ENCODE measurements around the gene OR1L1. TPM values are rescaled to one million over a fixed set of nuclear protein-coding genes. Genes with fewer than 3 reads are reported as not detected.

Gene OR1L1
- polyA plus RNA-seq, 3 donors, result not detected

- no peak overlapping the region for H3K27ac ChIP-seq (ENCODE audit: low read depth in 1 of 2, low read length in 2 of 2)
- H3K9me3 ChIP-seq (replicated peaks in 1 of 2; ENCODE audit: control insufficient read depth in 1 of 2, insufficient read depth in 1 of 2, low read length in 2 of 2), result peaks cover 8 to 11% of the 10 kb centered on the region in 2 donors
- 83% methylated on average over 1 of the region's 2 CpGs for WGBS (ENCODE audit: insufficient coverage)
- H3K9me3 Mint-ChIP-seq, result peaks cover 5 to 22% (median 14%) of the 10 kb centered on the region in 7 donors
- H3K4me2 ChIP-seq (replicated peaks; ENCODE audit: extremely low read depth, low read length, poor library complexity, severe bottlenecking), result no peak overlapping the region
- H3K79me2 ChIP-seq (ENCODE audit: insufficient read depth, low read length), result no peaks in the 10 kb centered on the region
- H3K27me3 ChIP-seq (ENCODE audit: control insufficient read depth in 2 of 2, insufficient read depth in 2 of 2, low read length in 2 of 2), result no peaks in the 10 kb centered on the region
- no peaks in the 10 kb centered on the region for H3K4me1 ChIP-seq (ENCODE audit: control insufficient read depth in 1 of 2, insufficient read depth in 2 of 2, low read length in 2 of 2)
- H3K27me3 Mint-ChIP-seq (ENCODE audit: low read depth in 3 of 3), result peaks cover 0 to 4% (median 0%) of the 10 kb centered on the region in 3 donors
- no peak for DNase-seq
- H3K4me1 Mint-ChIP-seq, result no peaks in the 10 kb centered on the region
- H3K4me3 ChIP-seq (replicated peaks in 1 of 3; ENCODE audit: low read depth in 2 of 3, low read length in 3 of 3), result no peak overlapping the region
- H3K27ac Mint-ChIP-seq, result no peak overlapping the region
- no peaks in the 10 kb centered on the region for H4K20me1 ChIP-seq (ENCODE audit: insufficient read depth, low read length)
- no peak overlapping the region for H2AFZ ChIP-seq (ENCODE audit: insufficient read depth, low read depth, low read length, poor library complexity, severe bottlenecking)
- no peak for TF ChIP-seq CTCF (IDR thresholded peaks at IDR 0.05)
- H3K36me3 ChIP-seq (replicated peaks in 1 of 2; ENCODE audit: control insufficient read depth in 1 of 2, insufficient read depth in 2 of 2, low read length in 2 of 2), result no peaks in the 10 kb centered on the region
- no peak overlapping the region for H3K9ac ChIP-seq (ENCODE audit: insufficient read depth, low read length, poor library complexity, severe bottlenecking)
- H3K4me3 Mint-ChIP-seq, result no peak overlapping the region
- H3K36me3 Mint-ChIP-seq, result no peaks in the 10 kb centered on the region
- intact Hi-C loops (cut with micrococcal nuclease), result no loop called here
Observed at GRCh38 chr9:122672481-122672880, 11.0 kb downstream of the OR1L1 start.

- no peak overlapping the region for H3K4me3 Mint-ChIP-seq
- no peaks in the 10 kb centered on the region for H3K4me1 ChIP-seq (ENCODE audit: control insufficient read depth in 1 of 2, insufficient read depth in 2 of 2, low read length in 2 of 2)
- no peaks in the 10 kb centered on the region for H3K4me1 Mint-ChIP-seq
- no peak overlapping the region for H2AFZ ChIP-seq (ENCODE audit: insufficient read depth, low read depth, low read length, poor library complexity, severe bottlenecking)
- H3K27ac ChIP-seq (ENCODE audit: low read depth in 1 of 2, low read length in 2 of 2), result no peak overlapping the region
- no peaks in the 10 kb centered on the region for H3K36me3 ChIP-seq (replicated peaks in 1 of 2; ENCODE audit: control insufficient read depth in 1 of 2, insufficient read depth in 2 of 2, low read length in 2 of 2)
- peaks cover 12 to 22% of the 10 kb centered on the region in 2 donors for H3K9me3 ChIP-seq (replicated peaks in 1 of 2; ENCODE audit: control insufficient read depth in 1 of 2, insufficient read depth in 1 of 2, low read length in 2 of 2)
- peaks cover 16 to 29% (median 24%) of the 10 kb centered on the region in 7 donors for H3K9me3 Mint-ChIP-seq
- no peaks in the 10 kb centered on the region for H3K27me3 ChIP-seq (ENCODE audit: control insufficient read depth in 2 of 2, insufficient read depth in 2 of 2, low read length in 2 of 2)
- H3K27ac Mint-ChIP-seq, result no peak overlapping the region
- no peak for DNase-seq
- no peak overlapping the region for H3K4me2 ChIP-seq (replicated peaks; ENCODE audit: extremely low read depth, low read length, poor library complexity, severe bottlenecking)
- H4K20me1 ChIP-seq (ENCODE audit: insufficient read depth, low read length), result no peaks in the 10 kb centered on the region
- intact Hi-C loops (cut with micrococcal nuclease), result no loop called here
- no peak overlapping the region for H3K4me3 ChIP-seq (replicated peaks in 1 of 3; ENCODE audit: low read depth in 2 of 3, low read length in 3 of 3)
- no peak overlapping the region for H3K9ac ChIP-seq (ENCODE audit: insufficient read depth, low read length, poor library complexity, severe bottlenecking)
- no peaks in the 10 kb centered on the region for H3K79me2 ChIP-seq (ENCODE audit: insufficient read depth, low read length)
- no peaks in the 10 kb centered on the region for H3K36me3 Mint-ChIP-seq
- peaks cover 0 to 5% (median 2%) of the 10 kb centered on the region in 3 donors for H3K27me3 Mint-ChIP-seq (ENCODE audit: low read depth in 3 of 3)
- TF ChIP-seq CTCF (IDR thresholded peaks at IDR 0.05), result no peak
Observed at GRCh38 chr9:122684851-122685250, 23.3 kb downstream of the OR1L1 start.
